ENCODE results near the gene PNPO.
A peak's percentile ranks its signal among the peaks of the same experiment; 100 is the strongest.
"Not testable (repeated sequence)": the region's sequence is repeated elsewhere in the genome, so short reads cannot be mapped to it uniquely, and the experiment has no call there.

The PNPO gene

DNA sequence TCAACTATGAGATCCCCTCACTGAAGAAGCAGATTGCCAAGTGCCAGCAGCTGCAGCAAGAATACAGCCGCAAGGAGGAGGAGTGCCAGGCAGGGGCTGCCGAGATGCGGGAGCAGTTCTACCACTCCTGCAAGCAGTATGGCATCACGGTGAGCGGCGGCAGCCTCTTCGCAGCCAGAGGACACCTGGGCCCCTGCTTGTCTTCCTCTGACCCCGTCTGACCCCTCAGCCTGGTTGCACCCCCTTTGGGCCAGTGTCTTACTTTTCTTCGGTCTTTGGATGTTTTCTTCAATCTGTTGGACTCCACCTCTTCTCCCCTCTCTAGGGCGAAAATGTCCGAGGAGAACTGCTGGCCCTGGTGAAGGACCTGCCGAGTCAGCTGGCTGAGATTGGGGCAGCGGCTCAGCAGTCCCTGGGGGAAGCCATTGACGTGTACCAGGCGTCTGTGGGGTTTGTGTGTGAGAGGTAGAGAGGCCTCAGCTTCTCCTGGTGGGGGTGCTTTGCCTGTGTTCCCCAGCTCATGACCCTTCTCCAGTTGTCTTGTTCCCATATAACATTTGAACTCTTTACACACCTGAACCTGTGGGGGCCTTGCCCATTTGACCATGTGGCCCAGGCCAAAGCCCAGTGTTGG lies 33.9 kb downstream of the PNPO start:
- DNase-seq (ENCODE audit: low read depth, low spot score) = no peak

GRCh38 chr17:47975823-47976205 lies 34.4 kb downstream of the PNPO start:
- no peak for DNase-seq (ENCODE audit: low read depth, low spot score)

GRCh38 chr17:47978324-47978723 lies 37.0 kb downstream of the PNPO start:
- peak; percentile 6 for DNase-seq (ENCODE audit: low read depth, low spot score)

- DNase-seq (ENCODE audit: low read depth, low spot score) = no peak
Observed at GRCh38 chr17:47980541-47980940, 39.2 kb downstream of the PNPO start.

GRCh38 chr17:47981462-47981861 lies 40.1 kb downstream of the PNPO start:
- DNase-seq (ENCODE audit: low read depth, low spot score) = no peak

- no peak for DNase-seq (ENCODE audit: low read depth, low spot score)
Observed at GRCh38 chr17:47982091-47982617, 40.8 kb downstream of the PNPO start.

GRCh38 chr17:47982645-47983390 lies 41.4 kb downstream of the PNPO start:
- DNase-seq (ENCODE audit: low read depth, low spot score) = no peak

- no peak for DNase-seq (ENCODE audit: low read depth, low spot score)
Observed at GRCh38 chr17:47983492-47984223, 42.3 kb downstream of the PNPO start.

DNA sequence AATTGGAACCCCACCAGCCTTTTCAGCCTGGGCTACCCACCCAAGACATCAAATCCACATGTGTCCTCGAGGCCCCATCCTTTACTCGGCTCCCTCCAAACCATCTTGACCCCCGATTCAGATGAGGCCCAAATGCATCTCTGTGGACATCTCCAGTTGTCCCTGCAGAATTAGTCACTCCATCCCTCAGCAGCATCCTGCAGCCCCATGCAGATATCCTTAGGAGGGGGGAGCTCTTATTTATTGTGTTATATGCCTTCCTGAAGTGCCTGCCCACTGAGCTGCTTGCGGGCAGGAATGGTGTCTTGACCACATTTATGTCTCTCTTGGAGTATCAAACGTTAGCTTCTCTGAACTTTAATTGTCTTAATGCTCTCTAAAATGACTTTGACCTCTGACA lies 45.1 kb downstream of the PNPO start:
- DNase-seq (ENCODE audit: low read depth, low spot score) = no peak

- no peak for DNase-seq (ENCODE audit: low read depth, low spot score)
Observed at GRCh38 chr17:47987240-47987835, 46.0 kb downstream of the PNPO start.

DNA sequence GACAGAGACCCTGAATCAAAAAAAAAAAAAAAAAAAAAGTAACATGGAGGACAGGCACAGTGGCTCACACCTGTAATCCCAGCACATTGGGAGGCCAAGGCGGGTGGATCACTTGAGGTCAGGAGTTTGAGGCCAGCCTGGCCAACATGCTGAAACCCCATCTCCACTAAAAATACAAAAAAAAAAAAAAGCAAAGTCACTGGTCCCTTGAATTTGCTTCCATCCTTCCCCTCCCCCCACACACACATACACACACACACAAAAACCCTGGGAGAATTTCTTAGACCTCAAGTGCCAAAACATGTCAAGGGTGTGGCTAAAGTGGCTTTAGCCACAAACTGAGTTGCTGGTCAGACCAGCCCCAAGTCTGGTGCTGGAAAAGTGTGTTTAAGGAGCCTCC lies 47.1 kb downstream of the PNPO start:
- DNase-seq (ENCODE audit: low read depth, low spot score) = not testable (repeated sequence)

DNA sequence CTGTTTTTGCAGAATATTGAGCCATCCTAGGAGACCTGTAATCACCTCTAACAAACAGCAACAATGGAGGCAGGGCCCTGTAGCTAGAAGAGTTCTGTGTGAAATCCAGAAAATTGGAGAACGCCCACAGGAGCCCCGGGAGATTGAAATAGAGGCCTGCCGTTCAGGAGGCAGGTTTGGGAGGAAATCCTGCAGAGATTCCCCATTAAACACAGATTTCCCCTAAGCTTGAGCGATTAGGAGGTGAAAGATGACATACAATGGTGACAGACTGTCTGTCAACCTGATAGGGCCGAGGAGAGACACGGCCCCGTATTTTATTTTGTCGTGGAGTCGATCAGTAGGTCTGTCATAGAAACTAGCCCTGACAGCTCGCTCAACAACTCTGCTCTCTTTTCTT lies 47.8 kb downstream of the PNPO start:
- DNase-seq (ENCODE audit: low read depth, low spot score) = no peak

DNA sequence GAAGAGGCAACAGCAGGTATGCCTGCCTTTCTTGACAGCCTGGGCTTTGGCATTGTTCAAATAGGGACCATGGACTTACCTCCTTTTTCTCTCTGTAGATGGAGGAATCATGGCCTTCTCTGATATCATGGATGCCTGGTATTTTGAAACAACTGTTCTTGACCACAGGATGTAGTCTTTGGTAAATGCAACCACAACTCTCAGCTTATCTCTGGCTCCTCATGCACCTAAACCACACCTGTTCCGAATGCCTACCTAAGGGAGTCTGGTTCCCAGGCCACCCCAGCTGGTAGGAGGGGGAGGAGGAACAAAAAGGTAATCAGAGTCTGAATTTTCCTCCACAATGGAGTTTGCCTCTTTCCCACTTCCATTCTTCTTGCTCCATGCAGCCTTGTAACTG lies 48.3 kb downstream of the PNPO start:
- DNase-seq (ENCODE audit: low read depth, low spot score) = no peak

DNA sequence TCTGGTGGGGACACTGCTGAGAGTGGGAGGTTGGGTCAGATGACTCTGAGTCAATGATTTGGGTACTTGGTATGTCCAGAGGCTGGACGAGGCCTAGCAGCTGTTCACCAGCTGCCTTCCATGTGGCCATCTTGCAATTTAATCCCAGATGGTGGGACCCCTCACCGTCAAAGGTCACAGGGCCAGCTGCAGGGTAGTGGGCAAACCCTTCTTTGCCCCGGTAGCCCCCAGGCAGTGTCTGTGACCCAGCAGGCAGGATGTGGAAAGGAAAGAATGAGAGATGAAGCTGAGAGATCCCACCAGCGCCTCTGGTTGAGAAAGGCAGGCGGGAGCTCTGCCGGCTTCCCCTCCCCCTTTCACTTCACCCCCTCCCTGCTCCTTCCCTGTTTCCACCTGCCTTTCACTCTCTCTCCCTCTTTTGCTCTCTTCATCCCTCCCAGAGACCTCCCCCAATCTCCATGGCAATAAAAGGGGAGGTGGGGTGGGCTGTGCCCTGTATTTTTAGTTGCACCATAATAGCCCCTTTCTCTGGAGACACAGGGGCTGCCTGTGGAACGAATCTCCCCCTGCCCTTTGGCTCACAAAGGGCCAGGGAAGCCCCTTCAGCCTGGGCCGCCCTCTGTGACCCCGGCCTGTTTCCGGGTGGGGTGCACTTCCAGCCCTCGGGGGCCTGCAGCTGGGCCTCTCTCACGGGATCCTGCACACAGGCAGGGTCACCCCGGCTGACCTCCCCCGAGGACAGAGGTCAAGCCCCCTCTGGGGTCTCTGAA lies 49.8 kb downstream of the PNPO start:
- no peak for DNase-seq (ENCODE audit: low read depth, low spot score)

GRCh38 chr17:47992216-47992615 lies 50.8 kb downstream of the PNPO start:
- no peak for DNase-seq (ENCODE audit: low read depth, low spot score)

GRCh38 chr17:47993031-47993564 lies 51.7 kb downstream of the PNPO start:
- DNase-seq (ENCODE audit: low read depth, low spot score) = no peak

- no peak for DNase-seq (ENCODE audit: low read depth, low spot score)
Observed at GRCh38 chr17:47993964-47994363, 52.6 kb downstream of the PNPO start.

DNA sequence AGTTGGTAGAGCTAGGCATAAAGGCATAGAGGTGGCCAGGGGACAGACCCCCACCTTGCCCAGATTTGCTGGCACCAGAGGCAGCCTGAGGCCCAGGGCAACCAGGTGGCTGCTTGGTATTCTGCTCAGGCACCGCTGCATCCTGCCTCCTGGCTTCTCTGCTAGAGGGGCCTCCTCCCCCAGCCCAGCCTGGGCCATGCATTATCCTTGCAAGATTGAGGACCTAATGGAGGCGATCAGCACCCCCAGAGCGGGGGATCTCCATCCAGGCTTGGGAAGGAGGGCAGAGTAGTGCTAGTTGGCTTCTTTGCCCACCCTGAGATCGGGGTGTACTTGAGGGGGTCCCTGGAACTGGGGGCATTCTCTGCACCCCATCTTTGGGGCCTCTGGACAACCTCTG lies 53.4 kb downstream of the PNPO start:
- DNase-seq (ENCODE audit: low read depth, low spot score) = no peak

DNA sequence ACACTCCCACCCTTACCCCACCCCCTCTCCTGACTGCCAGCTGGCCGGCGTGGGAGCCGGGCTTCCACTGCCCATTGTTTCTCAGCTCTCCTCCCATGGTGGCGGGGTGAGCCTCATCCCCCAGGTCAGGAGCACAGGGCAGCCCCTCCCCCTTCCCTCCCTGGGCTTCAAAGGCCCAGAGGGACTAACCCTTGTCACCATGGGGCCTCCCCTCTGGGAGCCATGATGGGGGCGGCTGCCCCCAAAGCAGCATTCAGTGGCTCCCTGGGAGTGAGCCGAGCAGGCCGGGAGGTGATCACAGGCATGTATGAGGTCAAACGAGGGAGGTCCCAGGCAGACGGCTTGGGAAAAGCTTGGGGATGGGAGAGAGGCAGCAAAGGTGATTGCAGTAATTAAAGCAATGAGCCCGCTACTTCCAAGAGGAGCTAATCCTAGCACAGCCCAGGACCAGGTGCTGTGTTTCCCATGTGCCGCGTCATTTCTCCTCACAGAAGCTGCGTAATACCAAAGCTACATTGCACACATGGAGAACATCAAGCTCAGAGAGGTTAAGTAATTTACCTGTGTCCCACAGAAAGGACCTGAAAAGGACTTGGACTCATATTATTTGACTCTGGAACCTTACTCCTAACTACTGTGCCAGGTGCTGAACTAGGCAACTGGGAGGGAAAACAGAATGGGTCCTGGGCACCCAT lies 54.0 kb downstream of the PNPO start:
- no peak for DNase-seq (ENCODE audit: low read depth, low spot score)

DNA sequence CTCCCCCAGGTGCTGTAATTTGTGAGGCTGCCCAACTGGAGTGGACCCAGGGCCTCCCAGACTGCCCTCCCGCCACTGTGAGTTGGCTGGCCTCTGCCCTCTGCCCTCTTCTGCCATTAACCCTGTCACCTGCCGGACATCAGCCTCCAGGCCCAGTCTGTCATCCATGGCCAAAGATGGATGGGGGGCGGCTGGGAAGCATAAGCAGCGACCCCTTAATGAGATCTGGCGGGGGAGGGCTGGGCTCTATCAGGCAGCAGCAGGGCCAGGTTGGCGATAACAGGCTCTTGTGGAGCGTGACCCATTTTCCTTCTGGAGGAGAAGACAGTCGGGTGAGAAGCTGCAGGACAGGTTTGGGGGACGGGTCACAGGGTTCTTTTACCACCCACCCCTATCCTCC lies 54.8 kb downstream of the PNPO start:
- no peak for DNase-seq (ENCODE audit: low read depth, low spot score)

DNA sequence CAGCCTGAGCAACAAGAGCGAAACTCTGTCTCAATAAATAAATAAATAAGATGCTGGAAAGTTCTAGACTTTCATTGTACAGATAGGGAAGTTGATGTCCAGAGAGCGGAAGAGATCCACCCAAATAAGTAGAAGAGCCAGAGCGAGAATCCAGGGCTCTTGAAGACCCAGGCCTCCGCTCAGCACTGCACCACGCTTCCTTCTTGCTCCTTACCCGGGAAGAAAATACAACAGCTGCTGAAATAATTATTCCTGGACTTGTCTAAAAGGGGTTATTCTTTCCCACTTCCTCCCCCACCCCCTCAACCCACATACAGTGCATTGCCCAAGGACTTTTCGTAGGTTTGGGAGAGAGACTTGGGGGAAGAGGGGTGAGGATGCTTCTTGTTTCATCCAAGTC lies 56.2 kb downstream of the PNPO start:
- DNase-seq (ENCODE audit: low read depth, low spot score) = no peak

Measured in activated naive CD8-positive, alpha-beta T cell treated with anti-CD3 and anti-CD28 coated beads, Interleukin-2, amount 50 U/mL, for 16 hours (primary cell).